NCI-H2029 treated with DMSO at 0.1 percent for 48 hours (cell line): ENCODE data around the gene PTPRN2.
"Not testable (repeated sequence)": the region's sequence is repeated elsewhere in the genome, so short reads cannot be mapped to it uniquely, and the experiment has no call there.

Experiments
- DNase-seq: peaks from one replicate; lab custom pipeline; 2025; lab: John Stamatoyannopoulos, UW

Gene PTPRN2

DNA sequence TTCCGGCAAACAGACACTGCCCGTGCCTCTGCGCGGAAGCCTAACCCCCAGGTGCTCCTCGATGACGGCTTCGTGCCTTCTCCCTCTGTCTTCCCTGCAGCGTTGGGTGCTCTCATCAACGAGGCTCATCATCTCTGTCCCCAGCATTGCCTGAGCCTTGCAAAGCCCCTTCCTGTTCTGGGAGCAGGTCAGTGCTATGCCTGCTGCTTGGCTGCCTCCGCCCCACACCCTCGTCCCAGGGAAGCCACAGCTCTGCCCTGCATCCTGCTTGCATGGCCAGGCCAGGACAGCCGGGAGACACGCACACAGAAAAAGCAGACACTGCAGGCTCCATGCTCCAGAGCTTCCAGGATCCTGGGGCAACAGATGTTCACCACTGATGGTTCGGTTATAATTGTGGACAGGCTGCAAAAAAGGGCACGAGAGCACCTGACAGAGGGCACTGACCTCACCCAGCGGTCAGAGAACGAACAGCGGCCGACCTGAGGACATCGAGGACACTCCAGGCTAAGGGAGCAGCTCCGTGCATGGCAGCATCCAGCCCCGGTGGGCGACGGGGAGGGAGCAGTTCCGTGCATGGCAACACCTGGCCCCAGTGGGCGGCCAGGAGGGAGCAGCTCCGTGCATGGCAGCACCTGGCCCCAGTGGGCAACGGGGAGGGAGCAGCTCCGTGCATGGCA, 265.5 kb downstream of the PTPRN2 start:
- no peak for DNase-seq

DNA sequence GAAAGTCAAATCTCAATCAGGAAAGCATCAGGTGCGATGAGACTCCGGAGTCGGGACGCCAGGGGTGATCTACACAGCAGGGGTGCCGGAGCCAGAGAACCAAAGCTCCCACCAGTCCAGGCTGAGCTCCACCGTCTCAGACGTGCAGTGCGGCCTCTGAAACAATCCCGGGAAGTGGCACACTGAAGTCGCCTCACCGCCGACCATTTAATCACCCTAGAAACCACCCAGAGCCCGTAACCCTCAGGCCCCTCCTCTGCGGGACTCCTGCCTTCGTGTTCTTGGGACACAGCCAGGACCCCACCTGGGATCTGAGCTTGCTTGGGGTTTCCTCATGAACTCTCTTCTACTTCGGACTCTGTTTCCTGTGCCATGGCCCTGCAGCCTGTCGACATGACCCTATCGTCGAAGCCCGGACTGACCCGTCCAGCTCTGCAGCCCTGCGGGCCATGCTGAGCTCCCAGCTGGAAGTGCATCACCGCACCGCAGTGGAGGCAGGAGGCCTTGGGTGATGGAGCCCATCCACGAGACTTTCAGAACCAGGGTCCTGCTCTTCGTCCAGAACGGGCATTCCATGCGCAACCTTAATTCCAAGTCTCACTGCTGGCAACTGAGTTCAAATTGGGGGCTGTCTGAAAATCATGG, 266.4 kb downstream of the PTPRN2 start:
- no peak for DNase-seq

- no peak for DNase-seq
These were observed 267.3 kb downstream of the PTPRN2 start for GRCh38 chr7:158320328-158320727.

DNA sequence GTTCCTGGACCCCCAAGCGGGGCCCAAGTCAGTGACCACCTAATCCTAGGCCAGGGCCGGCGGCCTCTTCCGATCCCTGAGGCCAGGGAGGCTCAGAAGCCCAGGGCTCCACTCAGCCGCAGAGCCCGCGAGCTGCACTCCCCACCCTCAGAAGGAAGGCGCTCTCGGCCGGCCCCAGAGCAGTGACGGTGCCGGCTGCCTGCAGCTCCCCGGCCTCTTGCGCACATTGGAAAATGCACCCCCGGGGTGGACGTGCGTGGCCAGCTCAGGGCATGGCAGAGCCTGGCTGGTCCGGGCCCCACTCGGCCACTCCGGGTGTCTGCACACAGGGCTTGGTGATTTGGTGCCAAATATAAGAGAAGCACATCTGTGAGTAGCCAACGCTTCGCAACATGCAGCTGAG, 269.1 kb downstream of the PTPRN2 start:
- DNase-seq = no peak

GRCh38 chr7:158317238-158318205, 270.1 kb downstream of the PTPRN2 start:
- DNase-seq = no peak

GRCh38 chr7:158316466-158317031, 271.1 kb downstream of the PTPRN2 start:
- no peak for DNase-seq

GRCh38 chr7:158315881-158316280, 271.7 kb downstream of the PTPRN2 start:
- no peak for DNase-seq

DNA sequence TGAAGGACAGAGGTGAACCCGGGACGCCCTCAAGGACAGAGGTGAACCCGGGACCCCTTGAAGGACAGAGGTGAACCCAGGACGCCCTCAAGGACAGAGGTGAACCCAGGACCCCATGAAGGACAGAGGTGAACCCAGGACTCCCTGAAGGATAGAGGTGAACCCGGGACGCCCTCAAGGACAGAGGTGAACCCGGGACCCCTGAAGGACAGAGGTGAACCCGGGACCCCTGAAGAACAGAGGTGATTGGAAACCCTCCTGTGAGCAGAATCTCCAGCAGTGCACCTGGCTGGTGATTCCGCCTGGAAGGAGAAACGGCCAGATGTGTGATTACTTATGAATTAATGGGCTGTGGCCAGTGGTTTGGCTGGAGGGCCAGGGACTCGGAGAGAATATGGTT, 272.3 kb downstream of the PTPRN2 start:
- no peak for DNase-seq

GRCh38 chr7:158314394-158314793, 273.2 kb downstream of the PTPRN2 start:
- DNase-seq = no peak

DNA sequence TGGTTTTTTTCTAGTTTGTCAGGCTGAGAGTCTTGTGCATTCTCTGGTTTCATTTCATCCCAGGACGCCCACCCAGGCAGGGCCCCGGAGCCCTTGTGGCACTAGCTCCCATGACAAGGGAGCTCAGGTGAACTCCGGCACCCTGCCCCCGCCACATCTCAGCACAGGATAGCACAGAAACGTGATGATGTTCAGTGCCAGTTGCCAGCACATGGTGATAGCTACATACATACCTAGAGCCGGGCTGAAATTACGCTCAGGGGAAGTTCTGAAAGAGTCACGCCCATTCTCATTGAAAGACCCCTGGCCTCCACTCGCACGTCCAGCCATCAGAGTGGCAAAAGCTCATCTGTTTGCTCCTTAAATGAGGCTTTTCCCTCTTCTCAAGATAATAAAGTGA, 273.7 kb downstream of the PTPRN2 start:
- no peak for DNase-seq

DNA sequence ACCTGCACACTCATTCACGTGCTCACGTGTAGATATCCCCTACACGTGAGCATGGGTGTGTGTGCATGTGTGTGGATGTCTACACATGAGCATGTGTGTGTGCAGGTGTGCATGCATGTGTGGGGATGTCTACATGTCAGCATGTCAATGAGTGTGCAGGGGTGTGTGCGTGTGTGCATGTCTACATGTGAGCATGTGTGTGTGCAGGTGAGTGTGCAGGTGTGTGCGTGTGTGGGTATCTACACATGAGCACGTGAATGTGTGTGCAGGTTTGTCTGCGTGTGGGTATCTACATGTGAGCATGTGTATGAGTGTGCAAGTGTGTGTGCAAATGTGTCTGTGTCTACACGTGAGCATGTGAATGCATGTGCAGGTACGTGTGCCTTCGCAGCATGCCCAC, 274.8 kb downstream of the PTPRN2 start:
- DNase-seq = no peak

DNA sequence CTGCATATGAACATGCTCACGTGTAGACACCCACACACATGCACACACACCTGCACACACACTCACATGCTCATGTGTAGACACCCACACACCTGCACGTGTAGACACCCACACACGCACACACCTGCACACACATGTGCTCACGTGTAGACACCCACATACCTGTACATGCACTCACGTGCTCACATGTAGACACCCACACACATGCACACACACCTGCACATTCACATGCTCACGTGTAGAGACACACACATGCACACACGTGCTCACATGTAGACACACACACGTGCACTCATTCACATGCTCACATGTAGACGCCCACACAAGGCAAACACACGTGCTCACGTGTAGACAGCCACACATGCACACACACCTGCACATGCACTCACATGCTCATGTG, 275.8 kb downstream of the PTPRN2 start:
- DNase-seq = no peak

GRCh38 chr7:158310924-158311666, 276.5 kb downstream of the PTPRN2 start:
- DNase-seq = no peak

GRCh38 chr7:158309868-158310763, 277.5 kb downstream of the PTPRN2 start:
- no peak for DNase-seq

GRCh38 chr7:158308001-158308400, 279.6 kb downstream of the PTPRN2 start:
- no peak for DNase-seq

DNA sequence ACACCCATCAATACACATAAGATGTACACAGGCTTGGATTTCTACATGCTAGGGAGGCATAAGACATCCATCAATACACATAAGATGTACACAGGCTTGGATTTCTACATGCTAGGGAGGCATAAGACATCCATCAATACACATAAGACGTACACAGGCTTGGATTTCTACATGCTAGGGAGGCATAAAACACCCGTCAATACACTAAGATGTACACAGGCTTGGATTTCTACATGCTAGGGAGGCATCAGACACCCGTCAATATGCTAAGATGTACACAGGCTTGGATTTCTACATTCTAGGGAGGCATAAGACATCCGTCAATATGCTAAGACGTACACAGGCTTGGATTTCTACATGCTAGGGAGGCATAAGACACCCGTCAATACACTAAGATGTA, 283.6 kb downstream of the PTPRN2 start:
- DNase-seq = not testable (repeated sequence)

DNA sequence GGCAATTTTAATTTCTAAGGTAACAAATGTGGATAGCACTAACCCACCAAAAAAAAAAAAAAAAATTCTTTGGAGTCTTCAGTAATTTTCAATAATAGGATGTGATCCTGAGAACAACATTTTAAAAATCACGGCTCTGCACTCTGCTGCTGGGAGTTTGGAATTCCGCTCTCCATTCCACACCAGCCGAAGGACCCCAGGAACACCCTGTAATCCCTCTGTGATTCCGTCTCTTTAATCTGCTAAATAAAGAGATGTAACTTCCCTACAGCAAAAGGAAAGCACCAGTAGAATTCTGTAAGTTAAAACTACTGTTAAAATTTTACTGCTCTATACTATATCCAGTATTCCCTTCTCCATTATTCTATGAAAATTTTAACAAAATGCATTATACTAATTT, 284.5 kb downstream of the PTPRN2 start:
- no peak for DNase-seq

- no peak for DNase-seq
These were observed 285.2 kb downstream of the PTPRN2 start for GRCh38 chr7:158302274-158303070.

- DNase-seq = no peak
These were observed 286.4 kb downstream of the PTPRN2 start for GRCh38 chr7:158301207-158301606.

DNA sequence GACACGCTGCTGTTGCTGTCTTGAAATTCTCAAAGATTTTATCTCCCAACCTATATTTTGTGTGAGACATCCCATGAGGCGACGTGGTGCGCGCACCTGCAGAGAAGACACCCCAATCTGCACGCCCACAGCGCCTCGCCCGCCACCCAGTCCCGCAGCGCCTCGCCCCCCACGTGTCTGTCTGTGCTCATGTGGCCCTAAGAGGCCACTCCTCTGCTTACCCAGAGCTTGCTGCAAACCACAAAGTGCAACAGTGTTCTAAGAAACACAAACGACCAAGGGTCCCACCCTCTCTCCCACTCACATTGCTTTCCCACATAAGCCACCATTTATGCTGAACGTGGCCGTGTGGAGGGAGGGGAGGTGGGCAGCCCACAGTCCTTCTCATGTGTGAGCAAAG, 287.2 kb downstream of the PTPRN2 start:
- no peak for DNase-seq
